Kidney glomerular epithelial cell (primary cell): ENCODE measurements around the gene PYDC1.
"Not testable (repeated sequence)": the region's sequence is repeated elsewhere in the genome, so short reads cannot be mapped to it uniquely, and the experiment has no call there.

ENCODE experiments used
- DNase-seq: peaks from one replicate; lab custom pipeline; 2025; lab: John Stamatoyannopoulos, UW

The PYDC1 gene

DNA sequence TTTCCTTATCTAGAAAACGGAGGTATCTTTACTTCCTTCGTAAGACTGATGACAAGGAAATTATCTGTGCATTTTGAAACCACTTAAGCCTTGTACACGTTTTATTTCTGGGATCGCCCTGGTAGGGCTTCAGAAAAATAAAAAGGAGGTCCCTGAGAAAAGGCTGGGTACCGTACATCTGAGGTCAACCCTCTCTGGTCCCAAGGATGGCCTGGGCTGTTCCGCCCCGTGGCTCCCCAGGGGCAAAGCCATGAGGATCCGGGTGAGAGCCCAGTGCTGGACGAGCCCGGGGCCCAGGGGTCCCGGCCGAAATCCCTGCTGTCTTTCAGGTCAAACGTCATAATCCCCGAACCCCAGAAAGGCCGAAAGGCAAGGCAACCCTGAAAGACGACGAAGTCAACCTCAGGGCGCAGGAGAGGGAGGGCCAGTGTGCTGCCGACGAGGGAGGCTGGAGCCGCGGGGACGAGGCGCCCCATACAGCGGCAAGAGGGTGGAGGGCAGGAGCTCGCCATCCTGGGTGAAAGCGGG lies 37.7 kb downstream of the PYDC1 start:
- no peak for DNase-seq

DNA sequence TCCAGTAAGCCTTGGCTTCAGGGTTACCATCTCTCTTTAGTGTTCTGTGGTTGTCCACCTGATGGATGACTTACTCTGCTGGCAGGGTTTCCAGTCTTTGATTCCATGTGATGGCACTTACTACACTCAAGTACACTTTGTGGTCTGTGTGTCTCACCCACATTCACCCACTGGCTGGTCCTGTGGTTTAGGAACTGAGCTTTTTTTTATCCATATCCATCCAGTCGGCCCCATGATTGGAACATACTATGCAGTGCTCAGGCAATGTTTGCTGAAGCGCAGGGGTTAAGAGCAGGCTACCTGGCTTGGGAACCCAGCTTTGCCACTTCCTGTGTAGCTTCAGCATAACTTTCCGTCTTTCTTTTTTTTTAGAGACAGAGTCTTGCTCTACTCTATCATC lies 39.8 kb downstream of the PYDC1 start:
- DNase-seq = no peak

DNA sequence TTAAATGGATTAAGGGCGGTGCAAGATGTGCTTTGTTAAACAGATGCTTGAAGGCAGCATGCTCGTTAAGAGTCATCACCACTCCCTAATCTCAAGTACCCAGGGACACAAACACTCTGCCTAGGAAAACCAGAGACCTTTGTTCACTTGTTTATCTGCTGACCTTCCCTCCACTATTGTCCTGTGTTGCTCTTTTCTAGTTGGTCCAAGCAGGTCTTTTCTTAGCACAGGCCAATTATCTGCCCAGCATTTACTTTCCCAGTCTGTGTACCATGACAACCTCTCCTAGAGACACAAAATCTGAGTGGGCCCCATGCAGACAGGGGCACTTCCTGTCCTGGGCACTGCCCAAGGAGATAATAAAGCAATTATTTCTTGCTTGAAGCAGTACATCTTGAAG lies 46.9 kb downstream of the PYDC1 start:
- DNase-seq = not testable (repeated sequence)

DNA sequence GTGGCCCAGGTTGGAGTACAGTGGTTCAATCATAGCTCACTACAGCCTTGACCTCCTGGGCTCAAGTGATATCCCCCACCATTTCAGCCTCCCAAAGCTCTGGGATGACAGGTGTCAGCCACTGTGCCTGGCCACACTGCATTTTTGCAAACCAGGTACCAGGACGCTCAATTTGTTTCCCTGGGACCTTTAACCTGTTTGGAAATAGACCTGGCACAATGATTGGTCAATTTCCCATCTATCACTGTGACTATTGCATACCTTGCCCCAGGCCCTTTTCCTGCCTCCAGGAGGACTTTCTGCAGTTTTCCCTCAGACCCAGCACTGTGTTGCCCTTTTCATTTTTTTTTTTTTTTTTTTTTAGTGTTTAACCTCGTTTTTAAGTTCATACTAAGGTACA lies 48.1 kb downstream of the PYDC1 start:
- DNase-seq = no peak

DNA sequence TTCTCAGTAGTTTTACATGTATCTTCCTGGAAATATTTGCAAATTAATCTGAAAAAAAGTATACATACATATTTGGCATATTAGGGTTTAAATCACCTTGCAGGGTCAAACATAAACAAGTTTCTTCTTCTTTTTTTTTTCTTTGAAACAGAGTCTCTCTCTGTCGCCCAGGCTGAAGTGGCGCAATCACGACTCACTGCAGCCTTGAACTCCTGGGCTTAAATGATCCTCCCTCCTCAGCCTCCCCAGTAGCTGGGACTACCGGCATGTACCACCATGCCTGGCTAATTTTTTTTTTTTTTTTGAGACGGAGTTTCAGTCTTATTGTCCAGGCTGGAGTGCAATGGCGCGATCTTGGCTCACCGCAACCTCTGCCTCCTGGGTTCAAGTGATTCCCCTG lies 49.6 kb downstream of the PYDC1 start:
- DNase-seq = no peak
